ENCODE results near the gene DCXR.

The DCXR gene

GRCh38 chr17:81998212-81998611, 39.3 kb downstream of the DCXR start:
- no peak overlapping the region for H3K4me3 ChIP-seq (ENCODE audit: low read depth, low read length)
- no peak for TF ChIP-seq CTCF (conservative IDR thresholded peaks at IDR 0.05; ENCODE audit: low read depth, low read length)
- no peak for DNase-seq (ENCODE audit: low read depth)

DNA sequence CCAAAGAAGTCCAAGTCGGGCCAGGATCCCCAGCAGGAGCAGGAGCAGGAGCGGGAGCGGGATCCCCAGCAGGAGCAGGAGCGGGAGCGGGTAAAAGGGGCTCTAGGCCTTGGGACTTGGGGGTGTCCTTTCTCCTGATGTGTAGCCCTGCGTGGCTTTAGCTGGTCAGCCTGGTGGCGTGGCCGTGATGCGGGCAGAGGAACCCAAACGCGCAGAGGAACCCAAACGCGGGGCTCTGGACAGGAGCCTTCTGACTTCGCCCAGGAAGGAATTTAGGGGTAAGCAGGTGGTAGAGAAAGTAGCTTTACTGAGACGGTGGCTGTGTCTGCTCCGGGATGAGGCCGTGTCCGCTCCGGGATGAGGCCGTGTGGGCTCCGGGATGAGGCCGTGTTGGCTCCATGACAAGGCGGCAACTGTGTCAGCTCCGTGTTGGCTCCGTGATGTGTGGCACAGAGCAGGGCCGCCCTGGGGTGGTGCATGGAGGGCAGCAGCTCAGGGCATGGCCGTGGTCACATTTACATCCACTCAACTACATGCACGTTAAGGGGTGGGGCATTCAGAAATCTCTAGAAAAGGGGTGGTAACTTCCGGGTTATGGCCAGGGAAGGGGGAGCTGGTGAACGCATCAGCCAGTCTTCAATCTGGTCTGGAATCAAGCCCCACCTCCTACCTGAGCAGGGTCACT, 40.6 kb downstream of the DCXR start:
- no peak overlapping the region for H3K4me3 ChIP-seq (ENCODE audit: low read depth, low read length)
- TF ChIP-seq CTCF (conservative IDR thresholded peaks at IDR 0.05; ENCODE audit: low read depth, low read length) = no peak
- no peak for DNase-seq (ENCODE audit: low read depth)

DNA sequence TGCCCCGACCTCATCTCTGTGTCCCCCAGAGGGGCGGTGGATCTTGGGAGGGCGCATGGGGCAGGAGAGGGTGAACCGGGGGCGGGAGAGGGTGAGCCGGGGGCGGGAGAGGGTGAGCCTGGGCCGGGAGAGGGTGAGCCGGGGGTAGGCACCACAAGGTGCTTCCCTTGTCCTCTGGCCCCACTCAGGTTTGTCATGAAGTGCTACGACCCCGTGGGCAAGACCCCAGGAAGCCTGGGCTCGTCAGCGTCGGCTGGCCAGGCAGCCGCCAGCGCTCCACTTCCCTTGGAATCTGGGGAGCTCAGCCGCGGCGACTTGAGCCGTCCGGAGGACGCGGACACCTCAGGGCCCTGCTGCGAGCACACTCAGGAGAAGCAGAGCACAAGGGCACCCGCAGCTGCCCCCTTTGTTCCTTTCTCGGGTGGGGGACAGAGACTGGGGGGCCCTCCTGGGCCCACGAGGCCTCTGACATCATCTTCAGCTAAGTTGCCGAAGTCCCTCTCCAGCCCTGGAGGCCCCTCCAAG, 41.2 kb downstream of the DCXR start:
- no peak for TF ChIP-seq CTCF (conservative IDR thresholded peaks at IDR 0.05; ENCODE audit: low read depth, low read length)
- H3K4me3 ChIP-seq (ENCODE audit: low read depth, low read length) = no peak overlapping the region
- DNase-seq (ENCODE audit: low read depth) = no peak

GRCh38 chr17:81995463-81996231, 41.9 kb downstream of the DCXR start:
- no peak overlapping the region for H3K4me3 ChIP-seq (ENCODE audit: low read depth, low read length)
- DNase-seq (ENCODE audit: low read depth) = no peak
- no peak for TF ChIP-seq CTCF (conservative IDR thresholded peaks at IDR 0.05; ENCODE audit: low read depth, low read length)

- H3K4me3 ChIP-seq (ENCODE audit: low read depth, low read length) = no peak overlapping the region
- DNase-seq (ENCODE audit: low read depth) = peak; percentile 17
These were observed 42.7 kb downstream of the DCXR start for GRCh38 chr17:81994593-81995462.

More at GRCh38 chr17:81994593-81995462, 42.7 kb downstream of the DCXR start:
- TF ChIP-seq CTCF (conservative IDR thresholded peaks at IDR 0.05; ENCODE audit: low read depth, low read length) = no peak

Data from choroid plexus epithelial cell (primary cell).